Fibroblast of lung (primary cell): ENCODE measurements around the gene COL6A6.
"Not testable (repeated sequence)": the region's sequence is repeated elsewhere in the genome, so short reads cannot be mapped to it uniquely, and the experiment has no call there.

Experiments used
- EZH2 ChIP-seq: IDR thresholded peaks from 2 replicates; pipeline ENCODE4 v1.5.1; 2012; ENCODE audit warnings: low read length, control low read depth, mild to moderate bottlenecking; ENCODE audit errors: missing control alignments
- TF ChIP-seq, protein P1 (sequence below), 2 donors: IDR thresholded peaks in 1 of 2; conservative IDR thresholded peaks in 1 of 2; 1 replicate in 1 of 2; 2 replicates in 1 of 2; pipeline ENCODE4 v1.5.1; 2011 to 2012; ENCODE audit warnings: low read length in 2 of 2, control low read depth in 1 of 2, inconsistent platforms in 1 of 2, low read depth in 1 of 2, mild to moderate bottlenecking in 1 of 2

DNA sequence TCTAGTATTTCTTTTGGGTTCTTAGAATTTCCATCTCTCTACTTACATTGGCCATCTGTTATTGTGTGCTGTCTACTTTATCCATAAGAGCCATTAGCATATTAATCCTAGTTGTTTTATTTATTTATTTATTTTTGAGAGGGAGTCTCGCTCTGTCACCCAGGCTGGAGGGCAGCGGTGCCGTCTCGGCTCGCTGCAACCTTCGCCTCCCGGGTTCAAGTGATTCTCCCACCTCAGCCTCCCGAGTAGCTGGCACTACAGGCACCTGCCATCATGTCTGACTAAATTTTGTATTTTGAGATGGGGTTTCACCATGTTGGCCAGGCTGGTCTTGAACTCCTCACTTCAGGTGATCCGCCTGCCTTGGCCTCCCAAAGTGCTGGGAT is 30.7 kb downstream of the COL6A6 start:
- TF ChIP-seq EZH2 = not testable (repeated sequence)
- TF ChIP-seq, protein P1, sequence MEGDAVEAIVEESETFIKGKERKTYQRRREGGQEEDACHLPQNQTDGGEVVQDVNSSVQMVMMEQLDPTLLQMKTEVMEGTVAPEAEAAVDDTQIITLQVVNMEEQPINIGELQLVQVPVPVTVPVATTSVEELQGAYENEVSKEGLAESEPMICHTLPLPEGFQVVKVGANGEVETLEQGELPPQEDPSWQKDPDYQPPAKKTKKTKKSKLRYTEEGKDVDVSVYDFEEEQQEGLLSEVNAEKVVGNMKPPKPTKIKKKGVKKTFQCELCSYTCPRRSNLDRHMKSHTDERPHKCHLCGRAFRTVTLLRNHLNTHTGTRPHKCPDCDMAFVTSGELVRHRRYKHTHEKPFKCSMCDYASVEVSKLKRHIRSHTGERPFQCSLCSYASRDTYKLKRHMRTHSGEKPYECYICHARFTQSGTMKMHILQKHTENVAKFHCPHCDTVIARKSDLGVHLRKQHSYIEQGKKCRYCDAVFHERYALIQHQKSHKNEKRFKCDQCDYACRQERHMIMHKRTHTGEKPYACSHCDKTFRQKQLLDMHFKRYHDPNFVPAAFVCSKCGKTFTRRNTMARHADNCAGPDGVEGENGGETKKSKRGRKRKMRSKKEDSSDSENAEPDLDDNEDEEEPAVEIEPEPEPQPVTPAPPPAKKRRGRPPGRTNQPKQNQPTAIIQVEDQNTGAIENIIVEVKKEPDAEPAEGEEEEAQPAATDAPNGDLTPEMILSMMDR (conservative IDR thresholded peaks at IDR 0.05 in 1 of 2, IDR thresholded peaks at IDR 0.05 in 1 of 2; ENCODE audit: low read depth in 1 of 2, low read length in 2 of 2) = not testable (repeated sequence)
